Measurements from ENCODE around the gene SYT3.

- no peak for TF ChIP-seq ATF1 (CRISPR knock-in tag; IDR thresholded peaks at IDR 0.05)
- TF ChIP-seq, protein P1, sequence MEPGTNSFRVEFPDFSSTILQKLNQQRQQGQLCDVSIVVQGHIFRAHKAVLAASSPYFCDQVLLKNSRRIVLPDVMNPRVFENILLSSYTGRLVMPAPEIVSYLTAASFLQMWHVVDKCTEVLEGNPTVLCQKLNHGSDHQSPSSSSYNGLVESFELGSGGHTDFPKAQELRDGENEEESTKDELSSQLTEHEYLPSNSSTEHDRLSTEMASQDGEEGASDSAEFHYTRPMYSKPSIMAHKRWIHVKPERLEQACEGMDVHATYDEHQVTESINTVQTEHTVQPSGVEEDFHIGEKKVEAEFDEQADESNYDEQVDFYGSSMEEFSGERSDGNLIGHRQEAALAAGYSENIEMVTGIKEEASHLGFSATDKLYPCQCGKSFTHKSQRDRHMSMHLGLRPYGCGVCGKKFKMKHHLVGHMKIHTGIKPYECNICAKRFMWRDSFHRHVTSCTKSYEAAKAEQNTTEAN (CRISPR knock-in tag; IDR thresholded peaks at IDR 0.05): no peak
- TF ChIP-seq, protein P2, sequence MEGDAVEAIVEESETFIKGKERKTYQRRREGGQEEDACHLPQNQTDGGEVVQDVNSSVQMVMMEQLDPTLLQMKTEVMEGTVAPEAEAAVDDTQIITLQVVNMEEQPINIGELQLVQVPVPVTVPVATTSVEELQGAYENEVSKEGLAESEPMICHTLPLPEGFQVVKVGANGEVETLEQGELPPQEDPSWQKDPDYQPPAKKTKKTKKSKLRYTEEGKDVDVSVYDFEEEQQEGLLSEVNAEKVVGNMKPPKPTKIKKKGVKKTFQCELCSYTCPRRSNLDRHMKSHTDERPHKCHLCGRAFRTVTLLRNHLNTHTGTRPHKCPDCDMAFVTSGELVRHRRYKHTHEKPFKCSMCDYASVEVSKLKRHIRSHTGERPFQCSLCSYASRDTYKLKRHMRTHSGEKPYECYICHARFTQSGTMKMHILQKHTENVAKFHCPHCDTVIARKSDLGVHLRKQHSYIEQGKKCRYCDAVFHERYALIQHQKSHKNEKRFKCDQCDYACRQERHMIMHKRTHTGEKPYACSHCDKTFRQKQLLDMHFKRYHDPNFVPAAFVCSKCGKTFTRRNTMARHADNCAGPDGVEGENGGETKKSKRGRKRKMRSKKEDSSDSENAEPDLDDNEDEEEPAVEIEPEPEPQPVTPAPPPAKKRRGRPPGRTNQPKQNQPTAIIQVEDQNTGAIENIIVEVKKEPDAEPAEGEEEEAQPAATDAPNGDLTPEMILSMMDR (IDR thresholded peaks at IDR 0.05): no peak
- TF ChIP-seq, protein P3, sequence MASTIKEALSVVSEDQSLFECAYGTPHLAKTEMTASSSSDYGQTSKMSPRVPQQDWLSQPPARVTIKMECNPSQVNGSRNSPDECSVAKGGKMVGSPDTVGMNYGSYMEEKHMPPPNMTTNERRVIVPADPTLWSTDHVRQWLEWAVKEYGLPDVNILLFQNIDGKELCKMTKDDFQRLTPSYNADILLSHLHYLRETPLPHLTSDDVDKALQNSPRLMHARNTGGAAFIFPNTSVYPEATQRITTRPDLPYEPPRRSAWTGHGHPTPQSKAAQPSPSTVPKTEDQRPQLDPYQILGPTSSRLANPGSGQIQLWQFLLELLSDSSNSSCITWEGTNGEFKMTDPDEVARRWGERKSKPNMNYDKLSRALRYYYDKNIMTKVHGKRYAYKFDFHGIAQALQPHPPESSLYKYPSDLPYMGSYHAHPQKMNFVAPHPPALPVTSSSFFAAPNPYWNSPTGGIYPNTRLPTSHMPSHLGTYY (CRISPR knock-in tag; IDR thresholded peaks at IDR 0.05): no peak
- no peak for TF ChIP-seq MXD4 (CRISPR knock-in tag; IDR thresholded peaks at IDR 0.05; ENCODE audit: borderline replicate concordance)
- TF ChIP-seq TEAD1 (CRISPR knock-in tag; IDR thresholded peaks at IDR 0.05): no peak
- no peak for TF ChIP-seq E2F4 (CRISPR knock-in tag; IDR thresholded peaks at IDR 0.05; ENCODE audit: borderline replicate concordance, low read depth)
- no peak for TF ChIP-seq JUN (CRISPR knock-in tag; IDR thresholded peaks at IDR 0.05)
- TF ChIP-seq, protein P4, sequence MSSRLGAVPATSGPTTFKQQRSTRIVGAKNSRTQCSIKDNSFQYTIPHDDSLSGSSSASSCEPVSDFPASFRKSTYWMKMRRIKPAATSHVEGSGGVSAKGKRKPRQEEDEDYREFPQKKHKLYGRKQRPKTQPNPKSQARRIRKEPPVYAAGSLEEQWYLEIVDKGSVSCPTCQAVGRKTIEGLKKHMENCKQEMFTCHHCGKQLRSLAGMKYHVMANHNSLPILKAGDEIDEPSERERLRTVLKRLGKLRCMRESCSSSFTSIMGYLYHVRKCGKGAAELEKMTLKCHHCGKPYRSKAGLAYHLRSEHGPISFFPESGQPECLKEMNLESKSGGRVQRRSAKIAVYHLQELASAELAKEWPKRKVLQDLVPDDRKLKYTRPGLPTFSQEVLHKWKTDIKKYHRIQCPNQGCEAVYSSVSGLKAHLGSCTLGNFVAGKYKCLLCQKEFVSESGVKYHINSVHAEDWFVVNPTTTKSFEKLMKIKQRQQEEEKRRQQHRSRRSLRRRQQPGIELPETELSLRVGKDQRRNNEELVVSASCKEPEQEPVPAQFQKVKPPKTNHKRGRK (CRISPR knock-in tag; IDR thresholded peaks at IDR 0.05; ENCODE audit: borderline replicate concordance): no peak
- no peak for TF ChIP-seq E2F5 (CRISPR knock-in tag; IDR thresholded peaks at IDR 0.05)
- TF ChIP-seq, protein P5, sequence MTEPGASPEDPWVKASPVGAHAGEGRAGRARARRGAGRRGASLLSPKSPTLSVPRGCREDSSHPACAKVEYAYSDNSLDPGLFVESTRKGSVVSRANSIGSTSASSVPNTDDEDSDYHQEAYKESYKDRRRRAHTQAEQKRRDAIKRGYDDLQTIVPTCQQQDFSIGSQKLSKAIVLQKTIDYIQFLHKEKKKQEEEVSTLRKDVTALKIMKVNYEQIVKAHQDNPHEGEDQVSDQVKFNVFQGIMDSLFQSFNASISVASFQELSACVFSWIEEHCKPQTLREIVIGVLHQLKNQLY (CRISPR knock-in tag; IDR thresholded peaks at IDR 0.05): no peak
- TF ChIP-seq ATF2 (CRISPR knock-in tag; IDR thresholded peaks at IDR 0.05; ENCODE audit: borderline replicate concordance, low read depth): no peak
- no peak for TF ChIP-seq ZNF121 (CRISPR knock-in tag; IDR thresholded peaks at IDR 0.05)
These were observed 32.3 kb downstream of the SYT3 start for GRCh38 chr19:50607388-50607787.
